PC-9 (cell line): ENCODE results near the gene GGTLC1.
"Not testable (repeated sequence)": the region's sequence is repeated elsewhere in the genome, so short reads cannot be mapped to it uniquely, and the experiment has no call there.

Experiments used
- CTCF ChIP-seq: fragments of 200-600 bp; sonication (generic); conservative IDR thresholded peaks from 2 replicates; pipeline ENCODE4 v1.6.1; 2017; ENCODE audit warnings: mixed run types, antibody characterized with exemption, mild to moderate bottlenecking, moderate library complexity
- EZH2 ChIP-seq: fragments of 200-600 bp; sonication (generic); IDR thresholded peaks from 2 replicates; pipeline ENCODE4 v1.8.0; 2017; ENCODE audit warnings: antibody characterized with exemption, low read depth

- not testable (repeated sequence) for TF ChIP-seq CTCF, EZH2
Observed at GRCh38 chr20:23986310-23986709, 2.3 kb downstream of the GGTLC1 start.
